HEK293 (cell line): Measurements from ENCODE around the gene LRP10.

Experiments
- BCL11A ChIP-seq: fragments of 450-650 bp; formaldehyde crosslinking; IDR thresholded peaks from 2 replicates; pipeline ENCODE4 v1.5.1; 2016; ENCODE audit warnings: low read depth, missing biosample characterization, missing genetic modification characterization
- EGR2 ChIP-seq: fragments of 450-650 bp; formaldehyde crosslinking; IDR thresholded peaks from 2 replicates; pipeline ENCODE4 v1.5.1; 2016; ENCODE audit warnings: low read depth, missing biosample characterization, missing genetic modification characterization
- FEZF1 ChIP-seq: fragments of 450-650 bp; formaldehyde crosslinking; IDR thresholded peaks from 2 replicates; pipeline ENCODE4 v1.5.1; 2016; ENCODE audit warnings: missing biosample characterization, missing genetic modification characterization
- GFI1B ChIP-seq: fragments of 450-650 bp; formaldehyde crosslinking; IDR thresholded peaks from 2 replicates; pipeline ENCODE4 v1.5.1; 2016; ENCODE audit warnings: missing biosample characterization, missing genetic modification characterization
- GLI4 ChIP-seq: fragments of 450-650 bp; formaldehyde crosslinking; IDR thresholded peaks from 2 replicates; pipeline ENCODE4 v1.5.1; 2016; ENCODE audit warnings: missing biosample characterization, missing genetic modification characterization
- GLIS1 ChIP-seq: fragments of 450-650 bp; formaldehyde crosslinking; IDR thresholded peaks from 2 replicates; pipeline ENCODE4 v1.5.1; 2016; ENCODE audit warnings: missing biosample characterization, missing genetic modification characterization
- GLIS2 ChIP-seq: fragments of 450-650 bp; formaldehyde crosslinking; IDR thresholded peaks from 2 replicates; pipeline ENCODE4 v1.5.1; 2016; ENCODE audit warnings: missing biosample characterization, missing genetic modification characterization
- HIC1 ChIP-seq: fragments of 450-650 bp; formaldehyde crosslinking; IDR thresholded peaks from 2 replicates; pipeline ENCODE4 v1.5.1; 2016; ENCODE audit warnings: missing biosample characterization, missing genetic modification characterization
- HOXD13 ChIP-seq: sonication (generic); formaldehyde crosslinking; IDR thresholded peaks from 2 replicates; pipeline ENCODE4 v1.8.0; 2022; ENCODE audit warnings: missing genetic modification reagents, borderline replicate concordance
- KLF1 ChIP-seq: fragments of 450-650 bp; formaldehyde crosslinking; IDR thresholded peaks from 2 replicates; pipeline ENCODE4 v1.5.1; 2016; ENCODE audit warnings: missing biosample characterization, missing genetic modification characterization
- MYNN ChIP-seq: fragments of 450-650 bp; formaldehyde crosslinking; IDR thresholded peaks from 2 replicates; pipeline ENCODE4 v1.5.1; 2016; ENCODE audit warnings: missing biosample characterization, missing genetic modification characterization, borderline replicate concordance
- REST ChIP-seq: fragments of 450-650 bp; formaldehyde crosslinking; IDR thresholded peaks from 2 replicates; pipeline ENCODE4 v1.5.1; 2016; ENCODE audit warnings: missing biosample characterization, missing genetic modification characterization
- SP2 ChIP-seq: fragments of 450-650 bp; formaldehyde crosslinking; IDR thresholded peaks from 2 replicates; pipeline ENCODE4 v1.5.1; 2016; ENCODE audit warnings: missing biosample characterization, missing genetic modification characterization
- ZBTB48 ChIP-seq: fragments of 450-650 bp; formaldehyde crosslinking; IDR thresholded peaks from 2 replicates; pipeline ENCODE4 v1.5.1; 2016; ENCODE audit warnings: missing biosample characterization, missing genetic modification characterization
- ZEB2 ChIP-seq: fragments of 450-650 bp; formaldehyde crosslinking; IDR thresholded peaks from 2 replicates; pipeline ENCODE4 v1.5.1; 2016; ENCODE audit warnings: missing biosample characterization, missing genetic modification characterization
- ZNF132 ChIP-seq: fragments of 450-650 bp; formaldehyde crosslinking; IDR thresholded peaks from 2 replicates; pipeline ENCODE4 v1.5.1; 2017; ENCODE audit warnings: missing biosample characterization, missing genetic modification characterization, borderline replicate concordance
- ZNF146 ChIP-seq: fragments of 450-650 bp; formaldehyde crosslinking; IDR thresholded peaks from 2 replicates; pipeline ENCODE4 v1.5.1; 2016; ENCODE audit warnings: missing biosample characterization, missing genetic modification characterization
- ZNF184 ChIP-seq: fragments of 450-650 bp; IDR thresholded peaks from 2 replicates; pipeline ENCODE4 v1.5.1; 2018; ENCODE audit warnings: missing biosample characterization, mild to moderate bottlenecking, missing genetic modification characterization
- ZNF24 ChIP-seq: fragments of 450-650 bp; formaldehyde crosslinking; IDR thresholded peaks from 2 replicates; pipeline ENCODE4 v1.5.1; 2016; ENCODE audit warnings: missing biosample characterization, missing genetic modification characterization
- ZNF274 ChIP-seq, 2 experiments: fragments of 200-500 bp in 1 of 2; fragments of 450-650 bp in 1 of 2; sonication (Bioruptor generic) in 1 of 2; formaldehyde crosslinking in 1 of 2; IDR thresholded peaks; 2 replicates each; pipeline versions ENCODE4 v1.5.1 to v1.6.1; 2014 to 2016; ENCODE audit warnings: borderline replicate concordance in 1 of 2, inconsistent platforms in 1 of 2, low read length in 1 of 2, missing biosample characterization in 1 of 2, missing genetic modification characterization in 1 of 2
- ZNF280D ChIP-seq: fragments of 450-650 bp; formaldehyde crosslinking; IDR thresholded peaks from 2 replicates; pipeline ENCODE4 v1.5.1; 2016; ENCODE audit warnings: missing biosample characterization, missing genetic modification characterization
- ZNF292 ChIP-seq: fragments of 450-650 bp; formaldehyde crosslinking; IDR thresholded peaks from 2 replicates; pipeline ENCODE4 v1.5.1; 2016; ENCODE audit warnings: low read depth, missing biosample characterization, missing genetic modification characterization, borderline replicate concordance
- ZNF398 ChIP-seq: fragments of 450-650 bp; formaldehyde crosslinking; IDR thresholded peaks from 2 replicates; pipeline ENCODE4 v1.5.1; 2017; ENCODE audit warnings: missing biosample characterization, missing genetic modification characterization
- ZNF449 ChIP-seq: fragments of 450-650 bp; formaldehyde crosslinking; IDR thresholded peaks from 2 replicates; pipeline ENCODE4 v1.5.1; 2017; ENCODE audit warnings: missing biosample characterization, mild to moderate bottlenecking, missing genetic modification characterization, moderate library complexity
- ZNF629 ChIP-seq: fragments of 450-650 bp; formaldehyde crosslinking; IDR thresholded peaks from 2 replicates; pipeline ENCODE4 v1.5.1; 2017; ENCODE audit warnings: missing biosample characterization, missing genetic modification characterization
- ZNF747 ChIP-seq: fragments of 450-650 bp; formaldehyde crosslinking; IDR thresholded peaks from 2 replicates; pipeline ENCODE4 v1.5.1; 2016; ENCODE audit warnings: missing biosample characterization, missing genetic modification characterization
- ZNF830 ChIP-seq: fragments of 450-650 bp; IDR thresholded peaks from 2 replicates; pipeline ENCODE4 v1.5.0; 2018; ENCODE audit warnings: missing biosample characterization, missing genetic modification characterization, low read depth, mild to moderate bottlenecking, moderate library complexity

LRP10 gene

GRCh38 chr14:22886500-22887259, 15.1 kb downstream of the LRP10 start (continued):
- TF ChIP-seq ZNF280D (no peak), ZNF24 (no peak), ZNF398 (tag by site-specific recombination) (0 out of 2 replicates have a peak, but pooled peaks have one; percentile 25), ZNF146 (no peak), REST (tag by site-specific recombination) (0 out of 2 replicates have a peak, but pooled peaks have one; percentile 36), MYNN (tag by site-specific recombination) (peak; percentile 99), GLIS1 (peak; percentile 33; the same call in 1 of the 2 replicates), ZNF629 (tag by site-specific recombination) (peak; percentile 43; the same call in 1 of the 2 replicates), FEZF1 (tag by site-specific recombination) (no peak), BCL11A (tag by site-specific recombination) (no peak), ZBTB48 (tag by site-specific recombination) (no peak), ZNF292 (no peak), HIC1 (tag by site-specific recombination) (no peak), EGR2 (tag by site-specific recombination) (peak; percentile 57; the same call in 1 of the 2 replicates), SP2 (tag by site-specific recombination) (peak; percentile 44), GLIS2 (tag by site-specific recombination) (peak; percentile 39), GFI1B (no peak), ZNF184 (no peak), HOXD13 (CRISPR knock-in tag) (no peak), ZNF830 (tag by site-specific recombination) (no peak), KLF1 (tag by site-specific recombination) (peak; percentile 63; the same call in 1 of the 2 replicates), ZEB2 (no peak), ZNF747 (no peak), ZNF449 (tag by site-specific recombination) (0 out of 2 replicates have a peak, but pooled peaks have one; percentile 7), ZNF274 (IDR thresholded peaks at IDR 0.05; ENCODE audit: low read length) (no peak), ZNF274 (tag by site-specific recombination; IDR thresholded peaks at IDR 0.05; ENCODE audit: borderline replicate concordance) (no peak), ZNF132 (tag by site-specific recombination) (no peak), GLI4 (tag by site-specific recombination) (no peak)
